Memory B cell (primary cell): ENCODE data around the gene GPR25.
A peak's percentile ranks its signal among the peaks of the same experiment; 100 is the strongest.

Source experiments
- ATAC-seq: fragments of 150-1000 bp; cut with Tn5 transposase; 2 replicates; pipeline ENCODE4 v1.10.0; 2021; ENCODE audit warnings: low read depth, mild to moderate bottlenecking, moderate library complexity
- DNase-seq, 2 donors: peaks; one replicate each; pipeline ENCODE4 v3.0.0; 2022; ENCODE audit warnings: low spot score in 2 of 2
- H3K27ac Mint-ChIP-seq: one replicate; pipeline ENCODE4 v1.8.0; 2022; ENCODE audit warnings: mild to moderate bottlenecking, moderate library complexity, mixed read lengths
- H3K27me3 Mint-ChIP-seq: one replicate; pipeline ENCODE4 v1.8.0; 2022; ENCODE audit warnings: mixed read lengths
- H3K36me3 Mint-ChIP-seq: one replicate; pipeline ENCODE4 v1.8.0; 2022; ENCODE audit warnings: mild to moderate bottlenecking, mixed read lengths
- H3K4me1 Mint-ChIP-seq: one replicate; pipeline ENCODE4 v1.8.0; 2022; ENCODE audit warnings: mixed read lengths
- H3K4me3 Mint-ChIP-seq: one replicate; pipeline ENCODE4 v1.8.0; 2022; ENCODE audit warnings: mild to moderate bottlenecking, moderate library complexity, mixed read lengths
- H3K9me3 Mint-ChIP-seq: one replicate; pipeline ENCODE4 v1.8.0; 2022; ENCODE audit warnings: mixed read lengths

Gene GPR25

GRCh38 chr1:200894712-200895442 lies 22.1 kb downstream of the GPR25 start, which contains the start of gene INAVA:
INAVA (plus strand) TSS chr1:200894900; CDS start chr1:200898401, 3,501 bp downstream.
- Mint-ChIP-seq H3K27me3 (peaks cover 14% of the 10 kb centered on the region), H3K4me1 (peaks cover 29% of the 10 kb centered on the region), H3K36me3 (no peaks in the 10 kb centered on the region), H3K9me3 (no peaks in the 10 kb centered on the region), H3K4me3 (no peak within 1 kb of the TSS), H3K27ac (no peak within 1 kb of the TSS)
- ATAC-seq, result no peak
- no peak for DNase-seq

GRCh38 chr1:200895443-200895789 lies 22.6 kb downstream of the GPR25 start:
- H3K4me3 Mint-ChIP-seq, result no peak overlapping the region
- H3K27ac Mint-ChIP-seq, result no peak overlapping the region
- H3K36me3 Mint-ChIP-seq, result no peaks in the 10 kb centered on the region
- no peak for ATAC-seq
- H3K4me1 Mint-ChIP-seq, result peaks cover 27% of the 10 kb centered on the region
- peaks cover 14% of the 10 kb centered on the region for H3K27me3 Mint-ChIP-seq
- no peak for DNase-seq
- H3K9me3 Mint-ChIP-seq, result no peaks in the 10 kb centered on the region

GRCh38 chr1:200895801-200896530 lies 23.2 kb downstream of the GPR25 start:
- no peaks in the 10 kb centered on the region for H3K36me3 Mint-ChIP-seq
- DNase-seq (no peak), ATAC-seq (peak; percentile 54)
- H3K27ac Mint-ChIP-seq, result no peak overlapping the region
- H3K9me3 Mint-ChIP-seq, result no peaks in the 10 kb centered on the region
- H3K27me3 Mint-ChIP-seq, result peaks cover 14% of the 10 kb centered on the region
- peaks cover 23% of the 10 kb centered on the region for H3K4me1 Mint-ChIP-seq
- no peak overlapping the region for H3K4me3 Mint-ChIP-seq

- Mint-ChIP-seq H3K27ac (no peak overlapping the region), H3K27me3 (peaks cover 12% of the 10 kb centered on the region), H3K36me3 (no peaks in the 10 kb centered on the region), H3K4me3 (no peak overlapping the region), H3K9me3 (no peaks in the 10 kb centered on the region), H3K4me1 (peaks cover 22% of the 10 kb centered on the region)
- DNase-seq, result no peak
- ATAC-seq, result no peak
Observed at GRCh38 chr1:200896531-200897196, 23.9 kb downstream of the GPR25 start.

- Mint-ChIP-seq H3K4me1 (peaks cover 17% of the 10 kb centered on the region), H3K4me3 (no peak overlapping the region), H3K27ac (no peak overlapping the region), H3K36me3 (no peaks in the 10 kb centered on the region), H3K9me3 (no peaks in the 10 kb centered on the region), H3K27me3 (peaks cover 12% of the 10 kb centered on the region)
- DNase-seq (no peak), ATAC-seq (no peak)
Observed at GRCh38 chr1:200897259-200897658, 24.5 kb downstream of the GPR25 start.

- no peak overlapping the region for H3K4me3 Mint-ChIP-seq
- DNase-seq (no peak), ATAC-seq (no peak)
- H3K36me3 Mint-ChIP-seq, result no peaks in the 10 kb centered on the region
- H3K9me3 Mint-ChIP-seq, result no peaks in the 10 kb centered on the region
- H3K27ac Mint-ChIP-seq, result no peak overlapping the region
- H3K4me1 Mint-ChIP-seq, result peaks cover 22% of the 10 kb centered on the region
- peaks cover 5% of the 10 kb centered on the region for H3K27me3 Mint-ChIP-seq
Observed at GRCh38 chr1:200899015-200899386, 26.2 kb downstream of the GPR25 start.

GRCh38 chr1:200899451-200899915 lies 26.7 kb downstream of the GPR25 start:
- H3K4me3 Mint-ChIP-seq, result no peak overlapping the region
- ATAC-seq (no peak), DNase-seq (no peak)
- H3K27me3 Mint-ChIP-seq, result peaks cover 5% of the 10 kb centered on the region
- peaks cover 22% of the 10 kb centered on the region for H3K4me1 Mint-ChIP-seq
- no peak overlapping the region for H3K27ac Mint-ChIP-seq
- no peaks in the 10 kb centered on the region for H3K9me3 Mint-ChIP-seq
- no peaks in the 10 kb centered on the region for H3K36me3 Mint-ChIP-seq

- Mint-ChIP-seq H3K27me3 (peaks cover 5% of the 10 kb centered on the region), H3K9me3 (no peaks in the 10 kb centered on the region), H3K4me1 (peaks cover 22% of the 10 kb centered on the region), H3K36me3 (no peaks in the 10 kb centered on the region), H3K27ac (no peak overlapping the region), H3K4me3 (no peak overlapping the region)
- DNase-seq (no peak), ATAC-seq (no peak)
Observed at GRCh38 chr1:200899954-200900867, 27.4 kb downstream of the GPR25 start.

- no peak overlapping the region for H3K27ac Mint-ChIP-seq
- DNase-seq (no peak), ATAC-seq (no peak)
- H3K4me1 Mint-ChIP-seq, result peaks cover 18% of the 10 kb centered on the region
- no peaks in the 10 kb centered on the region for H3K36me3 Mint-ChIP-seq
- H3K9me3 Mint-ChIP-seq, result no peaks in the 10 kb centered on the region
- peaks cover 5% of the 10 kb centered on the region for H3K27me3 Mint-ChIP-seq
- H3K4me3 Mint-ChIP-seq, result no peak overlapping the region
Observed at GRCh38 chr1:200900877-200901276, 28.1 kb downstream of the GPR25 start.

- H3K9me3 Mint-ChIP-seq, result no peaks in the 10 kb centered on the region
- DNase-seq, result no peak
- no peak overlapping the region for H3K27ac Mint-ChIP-seq
- peaks cover 5% of the 10 kb centered on the region for H3K27me3 Mint-ChIP-seq
- no peak for ATAC-seq
- peaks cover 15% of the 10 kb centered on the region for H3K4me1 Mint-ChIP-seq
- H3K36me3 Mint-ChIP-seq, result no peaks in the 10 kb centered on the region
- no peak overlapping the region for H3K4me3 Mint-ChIP-seq
Observed at GRCh38 chr1:200901350-200901749, 28.6 kb downstream of the GPR25 start.

- H3K4me1 Mint-ChIP-seq, result peaks cover 15% of the 10 kb centered on the region
- H3K36me3 Mint-ChIP-seq, result no peaks in the 10 kb centered on the region
- no peak overlapping the region for H3K27ac Mint-ChIP-seq
- no peak for ATAC-seq
- H3K27me3 Mint-ChIP-seq, result peaks cover 5% of the 10 kb centered on the region
- H3K4me3 Mint-ChIP-seq, result no peak overlapping the region
- no peaks in the 10 kb centered on the region for H3K9me3 Mint-ChIP-seq
- DNase-seq, result no peak
Observed at GRCh38 chr1:200901796-200902444, 29.1 kb downstream of the GPR25 start.

- Mint-ChIP-seq H3K9me3 (no peaks in the 10 kb centered on the region), H3K27ac (no peak overlapping the region), H3K4me1 (peaks cover 16% of the 10 kb centered on the region), H3K27me3 (peaks cover 8% of the 10 kb centered on the region), H3K36me3 (no peaks in the 10 kb centered on the region), H3K4me3 (no peak overlapping the region)
- DNase-seq (no peak), ATAC-seq (no peak)
Observed at GRCh38 chr1:200903793-200904192, 31.0 kb downstream of the GPR25 start.

GRCh38 chr1:200904772-200905171 lies 32.0 kb downstream of the GPR25 start:
- H3K36me3 Mint-ChIP-seq, result no peaks in the 10 kb centered on the region
- H3K4me1 Mint-ChIP-seq, result peaks cover 9% of the 10 kb centered on the region
- no peaks in the 10 kb centered on the region for H3K9me3 Mint-ChIP-seq
- no peak for ATAC-seq
- H3K27ac Mint-ChIP-seq, result no peak overlapping the region
- H3K27me3 Mint-ChIP-seq, result peaks cover 6% of the 10 kb centered on the region
- DNase-seq, result no peak
- H3K4me3 Mint-ChIP-seq, result no peak overlapping the region
